Measurements from ENCODE around the gene CALR.
"Not testable (repeated sequence)": the region's sequence is repeated elsewhere in the genome, so short reads cannot be mapped to it uniquely, and the experiment has no call there.

CALR gene

GRCh38 chr19:12937927-12938778 is at the start of gene CALR:
TSS of gene CALR (plus strand) at chr19:12938609. CDS start at chr19:12938680, 71 bp downstream.
- in situ Hi-C loops (cut with MboI; ENCODE audit: low sequenced_read_pairs) = no loop called here

GRCh38 chr19:12890299-12890786 is 48.1 kb upstream of the CALR start:
- in situ Hi-C loops (cut with MboI; ENCODE audit: low sequenced_read_pairs) = not testable (repeated sequence)

GRCh38 chr19:12890787-12891552 is 47.4 kb upstream of the CALR start, which contains the start of gene GCDH:
TSS of gene GCDH (plus strand) at chr19:12891160. CDS start at chr19:12891305, 145 bp downstream.
- in situ Hi-C loops (cut with MboI; ENCODE audit: low sequenced_read_pairs) = no loop called here

GRCh38 chr19:12891553-12892021 is 46.8 kb upstream of the CALR start:
- in situ Hi-C loops (cut with MboI; ENCODE audit: low sequenced_read_pairs) = no loop called here

- in situ Hi-C loops (cut with MboI; ENCODE audit: low sequenced_read_pairs) = no loop called here
These were observed 44.8 kb upstream of the CALR start for GRCh38 chr19:12893582-12893981.

GRCh38 chr19:12896460-12896859 is 41.9 kb upstream of the CALR start:
- in situ Hi-C loops (cut with MboI; ENCODE audit: low sequenced_read_pairs) = no loop called here

GRCh38 chr19:12899891-12900518 is 38.4 kb upstream of the CALR start:
- in situ Hi-C loops (cut with MboI; ENCODE audit: low sequenced_read_pairs) = no loop called here

GRCh38 chr19:12907166-12907565 is 31.2 kb upstream of the CALR start:
- in situ Hi-C loops (cut with MboI; ENCODE audit: low sequenced_read_pairs) = no loop called here

- in situ Hi-C loops (cut with MboI; ENCODE audit: low sequenced_read_pairs) = no loop called here
These were observed 25.8 kb upstream of the CALR start for GRCh38 chr19:12912571-12912970.

- in situ Hi-C loops (cut with MboI; ENCODE audit: low sequenced_read_pairs) = no loop called here
These were observed 25.3 kb upstream of the CALR start for GRCh38 chr19:12913011-12913561.

- in situ Hi-C loops (cut with MboI; ENCODE audit: low sequenced_read_pairs) = no loop called here
These were observed 24.3 kb upstream of the CALR start for GRCh38 chr19:12913851-12914690.

GRCh38 chr19:12915860-12916259 is 22.5 kb upstream of the CALR start:
- in situ Hi-C loops (cut with MboI; ENCODE audit: low sequenced_read_pairs) = not testable (repeated sequence)

- in situ Hi-C loops (cut with MboI; ENCODE audit: low sequenced_read_pairs) = no loop called here
These were observed 20.2 kb upstream of the CALR start for GRCh38 chr19:12918253-12918652.

GRCh38 chr19:12921047-12921446 is 17.4 kb upstream of the CALR start:
- in situ Hi-C loops (cut with MboI; ENCODE audit: low sequenced_read_pairs) = no loop called here

GRCh38 chr19:12922959-12923358 is 15.4 kb upstream of the CALR start:
- in situ Hi-C loops (cut with MboI; ENCODE audit: low sequenced_read_pairs) = no loop called here

- in situ Hi-C loops (cut with MboI; ENCODE audit: low sequenced_read_pairs) = no loop called here
These were observed 13.6 kb upstream of the CALR start for GRCh38 chr19:12924621-12925310.

GRCh38 chr19:12930002-12930645 is 8.3 kb upstream of the CALR start:
- in situ Hi-C loops (cut with MboI; ENCODE audit: low sequenced_read_pairs) = no loop called here

GRCh38 chr19:12932392-12933286 is 5.8 kb upstream of the CALR start:
- in situ Hi-C loops (cut with MboI; ENCODE audit: low sequenced_read_pairs) = no loop called here

All from HL-60/S4 treated with phorbol 12-myristate 13-acetate at 8.2 ng/mL for 4 days and 3 days (cell line).